HG03064 (cell line): Measurements from ENCODE around the gene RAD51B.

Source experiments
- ATAC-seq: cut with Tn5 transposase; IDR thresholded peaks from one replicate; pipeline ENCODE4 v1.9.1; 2021; ENCODE audit warnings: low read depth; ENCODE audit not compliant: unreplicated experiment

Gene RAD51B

GRCh38 chr14:68564826-68565759 is 745.5 kb downstream of the RAD51B start:
- no peak for ATAC-seq

GRCh38 chr14:68566075-68566474 is 746.5 kb downstream of the RAD51B start:
- ATAC-seq = no peak

DNA sequence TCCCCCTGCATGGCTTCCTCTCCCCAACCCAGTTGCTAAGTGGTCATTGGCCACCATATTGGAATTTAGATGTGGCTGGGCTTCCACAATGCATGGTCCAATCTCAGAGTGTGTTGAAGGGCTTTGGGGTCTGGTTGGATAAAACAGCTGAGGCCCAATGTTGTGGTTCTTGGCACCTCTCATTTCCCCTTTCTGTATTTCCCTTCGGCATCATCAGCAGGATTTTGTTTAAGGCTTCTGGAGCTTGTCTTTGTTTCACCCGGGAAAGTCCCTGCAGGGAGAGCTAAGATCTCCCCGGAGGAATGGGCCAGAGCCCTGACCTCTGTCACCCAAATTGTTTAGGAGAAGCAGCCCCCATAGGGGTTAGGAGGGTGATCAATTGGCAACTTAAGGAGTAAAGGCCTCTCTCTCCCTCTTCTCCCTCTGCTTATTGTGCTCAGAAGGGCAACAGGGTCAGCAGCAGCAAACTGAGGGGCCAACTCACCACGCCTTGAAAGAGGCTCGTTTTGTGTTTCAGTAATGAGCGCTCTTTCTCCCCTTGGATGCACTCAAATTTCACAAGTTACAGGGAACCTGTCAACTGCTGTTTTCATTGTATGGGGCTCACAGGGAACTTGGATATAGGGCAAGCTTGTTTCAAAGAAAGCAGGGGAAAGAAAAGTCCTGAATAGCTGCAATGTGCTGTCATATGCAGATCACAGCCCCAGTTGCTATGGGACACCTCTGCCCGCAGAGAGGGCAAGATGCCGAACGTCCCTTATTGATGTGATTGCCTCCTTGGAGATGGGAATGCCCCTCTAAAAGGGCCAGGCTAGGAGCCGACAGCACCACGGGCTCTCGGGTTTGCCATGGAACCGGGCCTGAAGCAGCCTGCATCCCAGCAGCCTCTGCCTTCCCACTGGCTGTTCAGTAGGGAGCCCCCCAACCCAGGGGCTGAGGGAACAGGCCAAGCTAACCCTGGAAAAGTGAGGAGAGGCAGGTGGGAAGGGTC is 749.6 kb downstream of the RAD51B start:
- ATAC-seq = no peak

- ATAC-seq = no peak
Observed at GRCh38 chr14:68569970-68570409, 750.4 kb downstream of the RAD51B start.

GRCh38 chr14:68571114-68571591 is 751.6 kb downstream of the RAD51B start:
- no peak for ATAC-seq

DNA sequence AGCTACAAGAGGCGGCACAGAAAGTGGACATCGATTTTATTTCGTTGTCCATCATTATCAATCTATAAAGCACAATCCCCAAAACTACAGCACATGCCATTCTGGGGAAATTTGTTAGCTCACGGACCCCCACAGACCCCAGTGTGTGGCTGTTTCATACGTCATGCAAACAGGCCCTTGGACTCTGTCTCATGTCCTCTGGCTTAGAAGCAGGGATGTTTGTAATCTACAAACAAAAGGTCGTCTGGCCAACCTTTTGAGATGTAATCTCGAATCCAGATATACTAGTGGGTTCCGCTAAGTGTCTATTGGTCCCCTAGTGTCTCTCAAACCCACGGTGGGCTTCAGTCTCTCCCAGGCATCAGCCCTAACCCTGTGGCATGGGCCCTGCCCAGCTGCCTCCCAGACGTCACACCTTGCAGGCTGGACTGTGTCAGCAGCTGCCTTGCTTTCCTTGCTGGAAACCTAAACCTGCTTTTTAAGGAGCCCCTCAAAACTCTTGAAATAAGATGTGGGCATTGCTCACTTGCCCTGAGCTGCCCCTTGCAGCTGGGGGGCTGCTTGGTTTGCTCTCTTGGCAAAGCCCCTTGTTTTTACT is 752.4 kb downstream of the RAD51B start:
- ATAC-seq = no peak

- ATAC-seq = no peak
Observed at GRCh38 chr14:68573126-68573525, 753.5 kb downstream of the RAD51B start.

DNA sequence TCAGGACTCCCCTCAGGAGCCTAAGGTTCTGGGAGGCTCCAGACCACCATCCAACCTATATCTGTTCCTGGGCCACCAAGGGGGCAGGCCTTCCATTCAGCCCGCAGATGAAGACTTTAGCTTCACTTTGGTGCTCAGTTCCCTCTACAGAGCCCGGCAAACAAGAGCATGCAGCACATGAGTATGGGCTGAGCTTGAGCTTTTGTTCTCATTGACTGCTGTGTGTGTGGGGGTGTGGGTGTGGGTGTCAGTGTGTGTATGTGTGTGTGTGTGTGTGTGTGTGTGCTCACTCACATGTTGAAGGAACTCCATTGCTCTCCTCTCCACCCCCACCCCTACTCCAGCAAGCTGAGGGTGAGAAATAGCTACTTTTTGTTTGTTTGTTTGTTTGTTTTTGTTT is 754.1 kb downstream of the RAD51B start:
- no peak for ATAC-seq

- ATAC-seq = no peak
Observed at GRCh38 chr14:68574461-68574860, 754.9 kb downstream of the RAD51B start.

GRCh38 chr14:68574906-68575305 is 755.3 kb downstream of the RAD51B start:
- ATAC-seq = no peak

- ATAC-seq = no peak
Observed at GRCh38 chr14:68575426-68575825, 755.8 kb downstream of the RAD51B start.

- no peak for ATAC-seq
Observed at GRCh38 chr14:68576031-68576430, 756.5 kb downstream of the RAD51B start.

DNA sequence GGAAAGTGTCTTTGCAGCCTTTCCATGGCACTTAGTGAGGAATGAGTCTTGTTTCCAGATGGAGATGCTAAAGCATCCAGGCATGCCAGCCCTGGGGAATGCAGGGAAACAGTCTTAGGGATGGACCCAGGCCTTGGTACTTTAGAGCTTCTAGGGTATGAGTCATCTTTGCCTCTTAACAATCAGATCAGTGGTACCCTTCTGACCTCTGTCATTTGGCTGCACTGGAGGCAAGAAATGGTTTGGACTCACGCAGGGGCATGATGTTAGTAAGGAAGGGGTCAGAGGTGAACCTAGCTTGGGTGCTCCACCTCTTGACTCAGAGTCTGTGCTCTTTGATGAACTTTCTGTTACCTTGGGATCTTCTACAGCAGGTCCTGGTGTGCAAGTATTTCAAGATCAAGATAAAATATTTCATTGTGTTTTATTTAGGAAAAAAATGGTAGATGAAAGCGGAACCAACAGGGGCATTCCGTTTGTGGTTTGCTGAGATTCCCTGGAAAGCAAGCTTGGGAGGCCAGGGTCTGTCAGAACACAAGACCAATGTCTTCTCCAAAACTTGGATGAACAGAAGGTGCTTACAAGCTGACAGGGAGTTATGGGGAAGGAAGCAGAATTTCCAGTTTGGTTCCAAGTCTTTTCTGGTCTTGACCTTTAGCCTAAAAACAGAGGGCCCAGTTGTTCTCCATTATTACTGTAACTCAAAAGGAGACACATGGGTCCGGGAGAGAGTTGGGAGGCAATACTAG is 757.1 kb downstream of the RAD51B start:
- no peak for ATAC-seq

DNA sequence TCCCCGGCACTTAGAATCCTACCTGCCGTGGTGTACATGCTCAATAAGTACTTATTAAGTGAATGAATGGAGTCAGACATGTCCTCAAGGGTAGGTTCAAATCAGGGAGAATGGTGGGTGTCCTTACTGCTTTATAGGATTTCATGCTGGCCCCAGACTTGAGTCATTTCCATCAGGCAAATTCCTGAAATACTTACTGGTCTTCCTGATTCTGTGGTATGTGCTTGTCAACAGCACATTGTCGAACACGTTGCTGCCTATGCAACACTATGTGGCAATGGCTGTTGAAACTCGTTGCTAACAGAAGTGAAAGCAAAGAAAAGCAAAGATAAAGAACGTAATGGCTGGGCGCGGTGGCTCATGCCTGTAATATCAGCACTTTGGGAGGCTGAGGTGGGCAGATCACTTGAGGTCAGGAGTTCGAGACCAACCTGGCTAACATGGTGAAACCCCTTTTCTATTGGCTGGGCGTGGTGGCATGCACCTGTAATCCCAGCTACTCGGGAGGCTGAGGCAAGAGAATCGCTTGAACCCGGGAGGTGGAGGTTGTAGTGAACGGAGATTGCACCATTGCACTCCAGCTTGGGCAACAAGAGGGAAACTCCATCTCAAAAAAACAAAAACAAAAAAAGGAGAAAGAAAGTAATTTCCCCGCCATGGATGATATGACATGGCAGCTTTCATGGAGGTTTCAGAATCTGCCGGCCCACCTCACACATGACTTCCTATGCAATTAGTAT is 758.4 kb downstream of the RAD51B start:
- ATAC-seq = no peak

DNA sequence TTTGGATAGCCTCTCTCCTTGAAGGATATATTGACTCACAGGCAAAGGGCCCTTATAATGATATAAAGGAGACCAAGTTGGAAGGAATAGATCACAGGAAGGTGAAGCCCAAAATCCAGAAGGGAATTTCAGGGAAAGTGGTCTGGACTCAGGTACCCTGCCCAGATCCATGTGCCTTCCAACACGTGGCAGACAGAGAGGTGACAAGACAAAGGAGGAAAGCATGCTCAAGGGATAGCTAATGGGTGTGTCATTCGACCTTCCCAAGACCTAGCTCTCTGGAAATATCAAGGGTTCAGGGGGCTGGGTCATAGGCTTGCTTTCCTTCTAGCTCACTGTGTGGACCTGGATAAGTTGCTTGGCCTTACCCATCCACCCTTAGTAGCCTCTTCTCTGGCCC is 759.0 kb downstream of the RAD51B start:
- no peak for ATAC-seq

DNA sequence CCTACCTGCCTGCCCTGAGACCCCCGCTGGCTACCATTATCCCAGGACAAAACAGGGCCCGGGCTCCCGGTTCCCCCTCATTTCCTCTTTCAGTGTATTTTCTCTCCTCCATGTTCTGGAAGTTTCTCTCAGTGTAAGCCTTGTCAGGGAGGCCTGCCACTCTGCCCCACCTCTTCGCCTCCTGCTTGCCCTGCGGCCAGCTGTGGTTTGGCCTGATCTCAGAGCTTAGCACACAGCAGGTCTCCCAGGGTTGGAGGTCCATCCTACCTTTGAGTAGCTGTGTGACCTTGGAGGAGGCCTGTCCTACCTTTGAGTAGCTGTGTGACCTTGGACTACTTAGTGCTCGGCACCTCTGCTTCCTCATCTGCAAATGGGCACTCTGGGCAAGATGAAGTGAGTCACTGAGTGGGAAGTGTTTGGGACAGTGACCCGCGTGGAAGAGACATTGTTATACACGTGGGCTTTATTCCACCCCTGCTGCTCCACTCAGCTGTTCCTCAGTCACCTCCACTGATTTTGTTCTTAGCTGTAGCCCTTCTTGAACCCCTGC is 760.6 kb downstream of the RAD51B start:
- ATAC-seq = no peak

- no peak for ATAC-seq
Observed at GRCh38 chr14:68580671-68581070, 761.1 kb downstream of the RAD51B start.

- ATAC-seq = no peak
Observed at GRCh38 chr14:68583548-68584280, 764.1 kb downstream of the RAD51B start.
